ENCODE data around the gene CPAMD8. TPM values are rescaled to one million over a fixed set of nuclear protein-coding genes. Genes with fewer than 3 reads are reported as not detected.
A peak's percentile ranks its signal among the peaks of the same experiment; 100 is the strongest.
"Not testable (repeated sequence)": the region's sequence is repeated elsewhere in the genome, so short reads cannot be mapped to it uniquely, and the experiment has no call there.

CPAMD8 gene
- total RNA-seq, 1 donor from 2014 or later: 16.3 TPM

- Histone ChIP-seq H3K36me3 (no peaks in the 10 kb centered on the region), H4K20me1 (ENCODE audit: low read depth) (no peaks in the 10 kb centered on the region), H3K4me3 (no peak overlapping the region), H3K4me2 (no peak overlapping the region), H3K79me2 (ENCODE audit: low read depth) (no peaks in the 10 kb centered on the region), H2AFZ (replicated peaks) (no peak overlapping the region), H3K27me3 (no peaks in the 10 kb centered on the region), H3K9me3 (ENCODE audit: low read depth) (peaks cover 4% of the 10 kb centered on the region), H3F3A (ENCODE audit: low read depth) (no peaks in the 10 kb centered on the region), H3K9ac (no peak overlapping the region), H3K4me1 (no peaks in the 10 kb centered on the region), H3K27ac (no peak overlapping the region)
- H3K27me3 Mint-ChIP-seq (ENCODE audit: insufficient read depth, low read depth): peaks cover 3% of the 10 kb centered on the region
- H3K36me3 Mint-ChIP-seq: peaks cover 10% of the 10 kb centered on the region
- TF ChIP-seq EZH2phosphoT487 (IDR thresholded peaks at IDR 0.05) (no peak), CTCF (IDR thresholded peaks at IDR 0.05) (no peak), EZH2 (IDR thresholded peaks at IDR 0.05) (no peak)
- no peaks in the 10 kb centered on the region for H3K4me1 Mint-ChIP-seq
- H3K27ac Mint-ChIP-seq: no peak overlapping the region
- H3K9me3 Mint-ChIP-seq: peaks cover 18% of the 10 kb centered on the region
- no peak overlapping the region for H3K4me3 Mint-ChIP-seq
- DNase-seq (ENCODE audit: low spot score): no peak
Measured at GRCh38 chr19:16970821-16971220, 55.8 kb downstream of the CPAMD8 start.

- no peak overlapping the region for H3K4me3 ChIP-seq
- Mint-ChIP-seq H3K27me3 (ENCODE audit: insufficient read depth, low read depth) (peaks cover 2% of the 10 kb centered on the region), H3K4me3 (no peak overlapping the region), H3K4me1 (no peaks in the 10 kb centered on the region), H3K9me3 (peaks cover 19% of the 10 kb centered on the region), H3K36me3 (peaks cover 10% of the 10 kb centered on the region), H3K27ac (no peak overlapping the region)
- peaks cover 4% of the 10 kb centered on the region for H3K9me3 ChIP-seq (ENCODE audit: low read depth)
- H3K9ac ChIP-seq: no peak overlapping the region
- no peaks in the 10 kb centered on the region for H3F3A ChIP-seq (ENCODE audit: low read depth)
- H3K79me2 ChIP-seq (ENCODE audit: low read depth): no peaks in the 10 kb centered on the region
- H2AFZ ChIP-seq (replicated peaks): no peak overlapping the region
- no peak for DNase-seq (ENCODE audit: low spot score)
- no peak for TF ChIP-seq EZH2phosphoT487 (IDR thresholded peaks at IDR 0.05)
- no peaks in the 10 kb centered on the region for H3K4me1 ChIP-seq
- no peaks in the 10 kb centered on the region for H3K36me3 ChIP-seq
- no peaks in the 10 kb centered on the region for H3K27me3 ChIP-seq
- H3K27ac ChIP-seq: no peak overlapping the region
- H3K4me2 ChIP-seq: no peak overlapping the region
- H4K20me1 ChIP-seq (ENCODE audit: low read depth): no peaks in the 10 kb centered on the region
Measured at GRCh38 chr19:16969135-16969534, 57.5 kb downstream of the CPAMD8 start.

- not testable (repeated sequence) for H3K36me3 Mint-ChIP-seq; H3K79me2 ChIP-seq (ENCODE audit: low read depth); H3K36me3 ChIP-seq; H3K4me1 ChIP-seq; H3K4me3 Mint-ChIP-seq; H3K9me3 ChIP-seq (ENCODE audit: low read depth); H3F3A ChIP-seq (ENCODE audit: low read depth); H4K20me1 ChIP-seq (ENCODE audit: low read depth); H3K9me3 Mint-ChIP-seq; H3K9ac ChIP-seq; H3K27me3 Mint-ChIP-seq (ENCODE audit: insufficient read depth, low read depth); H3K27me3 ChIP-seq; H3K4me3 ChIP-seq; H3K27ac ChIP-seq
- peak overlapping the region; percentile 67 for H3K4me2 ChIP-seq
- H3K4me1 Mint-ChIP-seq: peaks cover 13% of the 10 kb centered on the region
- H3K27ac Mint-ChIP-seq: peak overlapping the region; percentile 46
- DNase-seq (ENCODE audit: low spot score): peak; percentile 74
- H2AFZ ChIP-seq (replicated peaks): peak overlapping the region; percentile 90
Measured at GRCh38 chr19:16960996-16961822, 65.4 kb downstream of the CPAMD8 start.

GRCh38 chr19:16958277-16958676, 68.3 kb downstream of the CPAMD8 start:
- H3K27me3 ChIP-seq; H3K36me3 ChIP-seq; H3K27ac ChIP-seq; H3F3A ChIP-seq (ENCODE audit: low read depth); H3K36me3 Mint-ChIP-seq; H3K9ac ChIP-seq; H3K9me3 ChIP-seq (ENCODE audit: low read depth); H3K27me3 Mint-ChIP-seq (ENCODE audit: insufficient read depth, low read depth); H4K20me1 ChIP-seq (ENCODE audit: low read depth); H3K4me1 ChIP-seq; H3K27ac Mint-ChIP-seq; H3K4me2 ChIP-seq; H3K4me3 ChIP-seq; DNase-seq (ENCODE audit: low spot score); H3K9me3 Mint-ChIP-seq; H3K79me2 ChIP-seq (ENCODE audit: low read depth); H2AFZ ChIP-seq (replicated peaks); H3K4me3 Mint-ChIP-seq: not testable (repeated sequence)
- H3K4me1 Mint-ChIP-seq: peaks cover 13% of the 10 kb centered on the region

- no peaks in the 10 kb centered on the region for H3K9me3 ChIP-seq (ENCODE audit: low read depth)
- H4K20me1 ChIP-seq (ENCODE audit: low read depth): no peaks in the 10 kb centered on the region
- Mint-ChIP-seq H3K27me3 (ENCODE audit: insufficient read depth, low read depth) (peaks cover 2% of the 10 kb centered on the region), H3K36me3 (peaks cover 1% of the 10 kb centered on the region), H3K27ac (no peak overlapping the region), H3K9me3 (peaks cover 3% of the 10 kb centered on the region), H3K4me1 (peaks cover 13% of the 10 kb centered on the region), H3K4me3 (no peak overlapping the region)
- H3K27me3 ChIP-seq: no peaks in the 10 kb centered on the region
- no peak overlapping the region for H3K4me3 ChIP-seq
- TF ChIP-seq EZH2phosphoT487 (IDR thresholded peaks at IDR 0.05) (no peak), CTCF (IDR thresholded peaks at IDR 0.05) (no peak), EZH2 (IDR thresholded peaks at IDR 0.05) (no peak)
- H3K27ac ChIP-seq: no peak overlapping the region
- H3K9ac ChIP-seq: no peak overlapping the region
- H3F3A ChIP-seq (ENCODE audit: low read depth): no peaks in the 10 kb centered on the region
- H3K79me2 ChIP-seq (ENCODE audit: low read depth): no peaks in the 10 kb centered on the region
- H3K36me3 ChIP-seq: no peaks in the 10 kb centered on the region
- H2AFZ ChIP-seq (replicated peaks): no peak overlapping the region
- no peak for DNase-seq (ENCODE audit: low spot score)
- H3K4me2 ChIP-seq: no peak overlapping the region
- H3K4me1 ChIP-seq: peaks cover 8% of the 10 kb centered on the region
Measured at GRCh38 chr19:16957855-16958254, 68.8 kb downstream of the CPAMD8 start.
